WTC11 (cell line): Measurements from ENCODE around the gene IL1RAPL1. TPM values are rescaled to one million over a fixed set of nuclear protein-coding genes. Genes with fewer than 3 reads are reported as not detected.

Experiments used
- ATAC-seq: fragments of 200-7000 bp; cut with Tn5 transposase; 2 replicates; pipeline ENCODE4 v1.10.0; 2021; ENCODE audit warnings: mild to moderate bottlenecking, moderate library complexity
- CTCF ChIA-PET: fragments of 300-600 bp; sonication (Branson Sonifier 250); formaldehyde crosslinking; loops from one replicate; lab custom pipeline; 2021; ENCODE audit warnings: antibody characterized with exemption; lab: Charles Lee
- POLR2A ChIA-PET: fragments of 350-600 bp; sonication (Branson Sonifier 250); formaldehyde crosslinking; loops from one replicate; lab custom pipeline; 2021; ENCODE audit warnings: antibody characterized with exemption; lab: Charles Lee
- DNase-seq: peaks from one replicate; pipeline ENCODE4 v3.0.0; 2021; ENCODE audit warnings: low spot score
- H3K27ac Mint-ChIP-seq: 2 replicates; pipeline ENCODE4 v1.8.0; 2021; ENCODE audit warnings: mixed read lengths
- H3K27me3 Mint-ChIP-seq: 2 replicates; pipeline ENCODE4 v1.8.0; 2021; ENCODE audit warnings: low read depth, mild to moderate bottlenecking, moderate library complexity, mixed read lengths
- H3K36me3 Mint-ChIP-seq: 2 replicates; pipeline ENCODE4 v1.8.0; 2021; ENCODE audit warnings: mixed read lengths
- H3K4me1 Mint-ChIP-seq: 2 replicates; pipeline ENCODE4 v1.8.0; 2022; ENCODE audit warnings: mixed read lengths
- H3K4me3 Mint-ChIP-seq: 2 replicates; pipeline ENCODE4 v1.8.0; 2021; ENCODE audit warnings: mild to moderate bottlenecking, moderate library complexity, mixed read lengths
- H3K9me3 Mint-ChIP-seq: 2 replicates; pipeline ENCODE4 v1.8.0; 2021; ENCODE audit warnings: mixed read lengths
- ELF4 ChIP-seq: sonication (generic); formaldehyde crosslinking; IDR thresholded peaks from 2 replicates; pipeline ENCODE4 v1.8.1; 2022; ENCODE audit warnings: low read depth, mild to moderate bottlenecking, moderate library complexity, missing genetic modification reagents
- GRHL2 ChIP-seq: fragments of 250-450 bp; sonication (Bioruptor Pico); IDR thresholded peaks from 2 replicates; pipeline ENCODE4 v1.8.0; 2022; ENCODE audit warnings: mild to moderate bottlenecking, moderate library complexity; ENCODE audit not compliant: insufficient replicate concordance, severe bottlenecking
- NFATC4 ChIP-seq: fragments of 250-450 bp; sonication (Bioruptor Pico); IDR thresholded peaks from 2 replicates; pipeline ENCODE4 v1.9.0; 2021; ENCODE audit warnings: mild to moderate bottlenecking
- PRDM15 ChIP-seq: sonication (generic); formaldehyde crosslinking; IDR thresholded peaks from 2 replicates; pipeline ENCODE4 v1.8.0; 2022; ENCODE audit warnings: missing genetic modification reagents
- microRNA-seq: library from miRNA; unstranded; fragments of <30 nt; microRNA quantifications from one replicate; pipeline ENCODE4 v1.2.0, GENCODE V29; 2022; ENCODE audit warnings: borderline number of aligned reads
- total RNA-seq: library from RNA; stranded (reverse); gene quantifications from 3 replicates; pipeline ENCODE4 v1.2.3, GENCODE V29; 2021

The IL1RAPL1 gene
- total RNA-seq, 1 experiment from 2014 or later = 0.13 TPM

GRCh38 chrX:30005813-30006212, 1418.6 kb downstream of the IL1RAPL1 start:
- no peak for ATAC-seq
- POLR2A ChIA-PET = no interaction called here
- Mint-ChIP-seq H3K4me3 (no peak overlapping the region), H3K27ac (no peak overlapping the region), H3K9me3 (no peaks in the 10 kb centered on the region), H3K36me3 (no peaks in the 10 kb centered on the region), H3K4me1 (peaks cover 19% of the 10 kb centered on the region), H3K27me3 (no peaks in the 10 kb centered on the region)
- DNase-seq = no peak
- CTCF ChIA-PET = no interaction called here
- TF ChIP-seq NFATC4 (CRISPR knock-in tag) (no peak), PRDM15 (CRISPR knock-in tag) (no peak), ELF4 (CRISPR knock-in tag) (no peak), GRHL2 (no peak)

Small RNA genes within 50 kb of the gene (microRNA-seq; reads per million reads assigned to microRNA genes)
- not detected for gene MIR4666B
